K562 (cell line): ENCODE results near the gene SLC25A42. TPM values are rescaled to one million over a fixed set of nuclear protein-coding genes. Genes with fewer than 3 reads are reported as not detected.

Source experiments
- CEBPB ChIP-seq: fragments of 450-650 bp; IDR thresholded peaks from 2 replicates; pipeline ENCODE4 v1.6.1; 2016; ENCODE audit warnings: missing genetic modification characterization, missing compliant biosample characterization
- CEBPG ChIP-seq, 3 experiments: fragments of 200-800 bp in 1 of 3; sonication (Bioruptor generic) in 1 of 3; sonication (generic) in 1 of 3; formaldehyde crosslinking in 1 of 3; IDR thresholded peaks in 2 of 3; conservative IDR thresholded peaks in 1 of 3; 2 replicates each; pipeline versions ENCODE4 v1.6.1 to v1.8.0; 2016 to 2022; ENCODE audit warnings: missing compliant biosample characterization in 2 of 3, missing genetic modification characterization in 2 of 3, mild to moderate bottlenecking in 1 of 3, missing genetic modification reagents in 1 of 3
- FIP1L1 ChIP-seq: fragments of 200-400 bp; formaldehyde crosslinking; IDR thresholded peaks from 2 replicates; pipeline ENCODE4 v1.6.1; 2018; ENCODE audit warnings: mild to moderate bottlenecking, low read depth, low read length; ENCODE audit not compliant: poor library complexity, severe bottlenecking
- HNRNPH1 ChIP-seq: fragments of 200-400 bp; formaldehyde crosslinking; optimal IDR thresholded peaks from 2 replicates; pipeline ENCODE3; 2017; ENCODE audit warnings: low read depth, mild to moderate bottlenecking, low read length, moderate library complexity
- KAT7 ChIP-seq: sonication (generic); formaldehyde crosslinking; IDR thresholded peaks from 2 replicates; pipeline ENCODE4 v1.8.0; 2022; ENCODE audit warnings: missing genetic modification reagents, mild to moderate bottlenecking, borderline replicate concordance
- KDM4B ChIP-seq, 2 experiments: fragments of 450-650 bp in 1 of 2; sonication (generic) in 1 of 2; IDR thresholded peaks; 2 replicates each; pipeline ENCODE4 v1.6.1; 2016 to 2017; ENCODE audit warnings: borderline replicate concordance in 2 of 2, antibody characterized with exemption in 1 of 2, low read depth in 1 of 2, mild to moderate bottlenecking in 1 of 2
- RB1 ChIP-seq: fragments of 450-650 bp; IDR thresholded peaks from 2 replicates; pipeline ENCODE4 v1.6.1; 2017; ENCODE audit warnings: low read depth, mild to moderate bottlenecking
- RUNX1 ChIP-seq: sonication (generic); IDR thresholded peaks from 2 replicates; pipeline ENCODE4 v1.6.1; 2016; ENCODE audit warnings: antibody characterized with exemption, low read depth
- SRSF9 ChIP-seq: fragments of 200-400 bp; formaldehyde crosslinking; IDR thresholded peaks from 2 replicates; pipeline ENCODE4 v1.6.1; 2017; ENCODE audit warnings: low read depth, low read length, borderline replicate concordance
- YBX1 ChIP-seq: fragments of 450-650 bp; IDR thresholded peaks from 2 replicates; pipeline ENCODE4 v1.7.1; 2016; ENCODE audit warnings: mild to moderate bottlenecking
- polyA plus RNA-seq, 8 experiments: library from polyadenylated mRNA; depleted of rRNA in 4 of 8; stranded (reverse) in 5 of 8; unstranded in 3 of 8; fragments of >200 nt; fragmentation: Nextera tagmentation in 2 of 8; fragmentation: Illumina TruSeq in 1 of 8; extraction: Ambion mirVana in 2 of 8; extraction: Trizol in 1 of 8; gene quantifications; 2 replicates each; pipeline versions ENCODE4 v1.2.1 to v1.2.3, GENCODE V29; 2011 to 2014; ENCODE audit warnings: inconsistent platforms in 1 of 8, missing spikeins in 1 of 8
- total RNA-seq, 7 experiments: library from RNA; depleted of rRNA in 6 of 7; stranded (reverse); fragments of >200 nt in 6 of 7; fragmentation: Illumina TruSeq in 2 of 7; extraction: Trizol in 2 of 7; gene quantifications; 2 replicates each; pipeline versions ENCODE4 v1.2.1 to v1.2.3, GENCODE V29; 2011 to 2021; ENCODE audit warnings: low replicate concordance in 1 of 7
- TF ChIP-seq, protein P1 (sequence below): sonication (generic); formaldehyde crosslinking; IDR thresholded peaks from 2 replicates; pipeline ENCODE4 v1.8.0; 2022; ENCODE audit warnings: mild to moderate bottlenecking, missing genetic modification reagents
- TF ChIP-seq, protein P2 (sequence below): sonication (generic); formaldehyde crosslinking; IDR thresholded peaks from 2 replicates; pipeline ENCODE4 v1.8.0; 2022; ENCODE audit warnings: mild to moderate bottlenecking, missing genetic modification reagents, borderline replicate concordance
- TF ChIP-seq, protein P3 (sequence below): fragments of 250-450 bp; sonication (Bioruptor Pico); IDR thresholded peaks from 2 replicates; pipeline ENCODE4 v1.8.0; 2021; ENCODE audit warnings: borderline replicate concordance, mild to moderate bottlenecking, moderate library complexity; ENCODE audit not compliant: poor library complexity, severe bottlenecking
- TF ChIP-seq, protein P4 (sequence below), 2 experiments: fragments of 200-800 bp in 1 of 2; sonication (Bioruptor generic) in 1 of 2; sonication (generic) in 1 of 2; formaldehyde crosslinking in 1 of 2; IDR thresholded peaks in 1 of 2; conservative IDR thresholded peaks in 1 of 2; 2 replicates each; pipeline versions ENCODE4 v1.5.0 to v1.6.1; 2016 to 2020; ENCODE audit warnings: missing compliant biosample characterization in 1 of 2, missing genetic modification characterization in 1 of 2, missing genetic modification reagents in 1 of 2
- TF ChIP-seq, protein P5 (sequence below): fragments of 450-650 bp; IDR thresholded peaks from 2 replicates; pipeline ENCODE4 v1.6.1; 2016; ENCODE audit warnings: low read depth, mild to moderate bottlenecking, moderate library complexity

Gene SLC25A42
- total and polyA plus RNA-seq, 9 of the 15 experiments (the other 6 are each of a cell fraction or from before 2014, with no cell fraction given), result 0.59 to 32.2 (median 14.1) TPM

DNA sequence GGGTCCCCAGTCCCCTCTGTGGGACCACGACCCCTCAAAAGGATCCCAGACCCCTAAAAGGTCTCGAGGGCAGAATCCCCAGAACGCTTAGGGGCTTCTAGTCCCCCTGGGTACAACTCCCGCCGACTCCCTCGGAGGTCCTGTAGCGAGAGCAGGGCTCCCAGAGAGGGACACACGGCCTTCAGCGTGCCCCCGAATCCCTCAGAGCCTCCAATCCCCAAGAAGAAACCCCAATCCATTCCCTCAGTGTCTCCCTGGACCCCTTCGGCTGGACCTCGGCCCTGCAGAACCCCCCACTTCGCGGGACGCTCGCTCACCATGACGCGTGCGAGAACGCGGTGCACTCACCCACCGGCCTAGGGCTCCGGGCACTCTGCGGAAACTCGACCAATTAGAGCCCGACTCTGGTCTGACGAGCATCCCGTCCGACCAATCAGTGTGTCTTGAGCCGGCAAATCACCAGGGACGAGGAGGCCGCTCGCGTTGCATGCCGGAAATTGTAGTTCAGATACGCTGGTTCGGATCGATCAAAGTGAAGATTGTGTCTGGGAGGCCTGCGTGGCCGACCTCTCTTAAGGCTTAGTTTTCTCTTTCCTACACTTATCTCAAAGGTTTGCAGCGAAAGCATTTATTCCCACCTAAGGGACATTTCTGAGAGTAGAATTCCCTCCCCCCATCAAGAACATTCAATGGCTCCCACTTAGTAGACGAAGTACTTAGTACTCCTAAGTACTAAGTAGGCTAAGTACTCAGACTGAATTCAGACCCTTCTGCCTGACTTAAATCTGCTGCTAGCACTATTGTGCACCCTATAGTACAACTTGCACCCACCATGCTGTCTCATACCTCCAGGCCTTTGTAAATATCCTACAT, 74.6 kb downstream of the SLC25A42 start, which contains the start of gene TMEM161A (continued):
- TF ChIP-seq, protein P1, sequence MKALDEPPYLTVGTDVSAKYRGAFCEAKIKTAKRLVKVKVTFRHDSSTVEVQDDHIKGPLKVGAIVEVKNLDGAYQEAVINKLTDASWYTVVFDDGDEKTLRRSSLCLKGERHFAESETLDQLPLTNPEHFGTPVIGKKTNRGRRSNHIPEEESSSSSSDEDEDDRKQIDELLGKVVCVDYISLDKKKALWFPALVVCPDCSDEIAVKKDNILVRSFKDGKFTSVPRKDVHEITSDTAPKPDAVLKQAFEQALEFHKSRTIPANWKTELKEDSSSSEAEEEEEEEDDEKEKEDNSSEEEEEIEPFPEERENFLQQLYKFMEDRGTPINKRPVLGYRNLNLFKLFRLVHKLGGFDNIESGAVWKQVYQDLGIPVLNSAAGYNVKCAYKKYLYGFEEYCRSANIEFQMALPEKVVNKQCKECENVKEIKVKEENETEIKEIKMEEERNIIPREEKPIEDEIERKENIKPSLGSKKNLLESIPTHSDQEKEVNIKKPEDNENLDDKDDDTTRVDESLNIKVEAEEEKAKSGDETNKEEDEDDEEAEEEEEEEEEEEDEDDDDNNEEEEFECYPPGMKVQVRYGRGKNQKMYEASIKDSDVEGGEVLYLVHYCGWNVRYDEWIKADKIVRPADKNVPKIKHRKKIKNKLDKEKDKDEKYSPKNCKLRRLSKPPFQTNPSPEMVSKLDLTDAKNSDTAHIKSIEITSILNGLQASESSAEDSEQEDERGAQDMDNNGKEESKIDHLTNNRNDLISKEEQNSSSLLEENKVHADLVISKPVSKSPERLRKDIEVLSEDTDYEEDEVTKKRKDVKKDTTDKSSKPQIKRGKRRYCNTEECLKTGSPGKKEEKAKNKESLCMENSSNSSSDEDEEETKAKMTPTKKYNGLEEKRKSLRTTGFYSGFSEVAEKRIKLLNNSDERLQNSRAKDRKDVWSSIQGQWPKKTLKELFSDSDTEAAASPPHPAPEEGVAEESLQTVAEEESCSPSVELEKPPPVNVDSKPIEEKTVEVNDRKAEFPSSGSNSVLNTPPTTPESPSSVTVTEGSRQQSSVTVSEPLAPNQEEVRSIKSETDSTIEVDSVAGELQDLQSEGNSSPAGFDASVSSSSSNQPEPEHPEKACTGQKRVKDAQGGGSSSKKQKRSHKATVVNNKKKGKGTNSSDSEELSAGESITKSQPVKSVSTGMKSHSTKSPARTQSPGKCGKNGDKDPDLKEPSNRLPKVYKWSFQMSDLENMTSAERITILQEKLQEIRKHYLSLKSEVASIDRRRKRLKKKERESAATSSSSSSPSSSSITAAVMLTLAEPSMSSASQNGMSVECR (CRISPR knock-in tag), result peak; percentile 61
- TF ChIP-seq, protein P2, sequence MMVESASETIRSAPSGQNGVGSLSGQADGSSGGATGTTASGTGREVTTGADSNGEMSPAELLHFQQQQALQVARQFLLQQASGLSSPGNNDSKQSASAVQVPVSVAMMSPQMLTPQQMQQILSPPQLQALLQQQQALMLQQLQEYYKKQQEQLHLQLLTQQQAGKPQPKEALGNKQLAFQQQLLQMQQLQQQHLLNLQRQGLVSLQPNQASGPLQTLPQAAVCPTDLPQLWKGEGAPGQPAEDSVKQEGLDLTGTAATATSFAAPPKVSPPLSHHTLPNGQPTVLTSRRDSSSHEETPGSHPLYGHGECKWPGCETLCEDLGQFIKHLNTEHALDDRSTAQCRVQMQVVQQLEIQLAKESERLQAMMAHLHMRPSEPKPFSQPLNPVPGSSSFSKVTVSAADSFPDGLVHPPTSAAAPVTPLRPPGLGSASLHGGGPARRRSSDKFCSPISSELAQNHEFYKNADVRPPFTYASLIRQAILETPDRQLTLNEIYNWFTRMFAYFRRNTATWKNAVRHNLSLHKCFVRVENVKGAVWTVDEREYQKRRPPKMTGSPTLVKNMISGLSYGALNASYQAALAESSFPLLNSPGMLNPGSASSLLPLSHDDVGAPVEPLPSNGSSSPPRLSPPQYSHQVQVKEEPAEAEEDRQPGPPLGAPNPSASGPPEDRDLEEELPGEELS (CRISPR knock-in tag), result no peak
- TF ChIP-seq CEBPB (tag) (no peak), RUNX1 (peak; percentile 58; the same call in 1 of the 2 replicates), RB1 (peak; percentile 20; the same call in 1 of the 2 replicates), CEBPG (CRISPR knock-in tag; IDR thresholded peaks at IDR 0.05) (no peak; the same call in 1 of the 2 replicates), CEBPG (tag; conservative IDR thresholded peaks at IDR 0.05 in 1 of 2, IDR thresholded peaks at IDR 0.05 in 1 of 2) (no peak), KAT7 (CRISPR knock-in tag) (no peak), FIP1L1 (no peak), HNRNPH1 (no peak), YBX1 (no peak), KDM4B (IDR thresholded peaks at IDR 0.05; ENCODE audit: borderline replicate concordance in 2 of 2, low read depth in 1 of 2) (0 out of 4 replicates have a peak, but pooled peaks of 1 of the 2 experiments have one; percentile 25), SRSF9 (no peak)
- TF ChIP-seq, protein P3, sequence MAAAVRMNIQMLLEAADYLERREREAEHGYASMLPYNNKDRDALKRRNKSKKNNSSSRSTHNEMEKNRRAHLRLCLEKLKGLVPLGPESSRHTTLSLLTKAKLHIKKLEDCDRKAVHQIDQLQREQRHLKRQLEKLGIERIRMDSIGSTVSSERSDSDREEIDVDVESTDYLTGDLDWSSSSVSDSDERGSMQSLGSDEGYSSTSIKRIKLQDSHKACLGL (CRISPR knock-in tag), result no peak
- TF ChIP-seq, protein P4, sequence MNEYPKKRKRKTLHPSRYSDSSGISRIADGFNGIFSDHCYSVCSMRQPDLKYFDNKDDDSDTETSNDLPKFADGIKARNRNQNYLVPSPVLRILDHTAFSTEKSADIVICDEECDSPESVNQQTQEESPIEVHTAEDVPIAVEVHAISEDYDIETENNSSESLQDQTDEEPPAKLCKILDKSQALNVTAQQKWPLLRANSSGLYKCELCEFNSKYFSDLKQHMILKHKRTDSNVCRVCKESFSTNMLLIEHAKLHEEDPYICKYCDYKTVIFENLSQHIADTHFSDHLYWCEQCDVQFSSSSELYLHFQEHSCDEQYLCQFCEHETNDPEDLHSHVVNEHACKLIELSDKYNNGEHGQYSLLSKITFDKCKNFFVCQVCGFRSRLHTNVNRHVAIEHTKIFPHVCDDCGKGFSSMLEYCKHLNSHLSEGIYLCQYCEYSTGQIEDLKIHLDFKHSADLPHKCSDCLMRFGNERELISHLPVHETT (CRISPR knock-in tag; conservative IDR thresholded peaks at IDR 0.05 in 1 of 2, IDR thresholded peaks at IDR 0.05 in 1 of 2), result no peak
- TF ChIP-seq, protein P5, sequence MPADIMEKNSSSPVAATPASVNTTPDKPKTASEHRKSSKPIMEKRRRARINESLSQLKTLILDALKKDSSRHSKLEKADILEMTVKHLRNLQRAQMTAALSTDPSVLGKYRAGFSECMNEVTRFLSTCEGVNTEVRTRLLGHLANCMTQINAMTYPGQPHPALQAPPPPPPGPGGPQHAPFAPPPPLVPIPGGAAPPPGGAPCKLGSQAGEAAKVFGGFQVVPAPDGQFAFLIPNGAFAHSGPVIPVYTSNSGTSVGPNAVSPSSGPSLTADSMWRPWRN, result no peak
